ENCODE data around the gene NFIB.

DNA sequence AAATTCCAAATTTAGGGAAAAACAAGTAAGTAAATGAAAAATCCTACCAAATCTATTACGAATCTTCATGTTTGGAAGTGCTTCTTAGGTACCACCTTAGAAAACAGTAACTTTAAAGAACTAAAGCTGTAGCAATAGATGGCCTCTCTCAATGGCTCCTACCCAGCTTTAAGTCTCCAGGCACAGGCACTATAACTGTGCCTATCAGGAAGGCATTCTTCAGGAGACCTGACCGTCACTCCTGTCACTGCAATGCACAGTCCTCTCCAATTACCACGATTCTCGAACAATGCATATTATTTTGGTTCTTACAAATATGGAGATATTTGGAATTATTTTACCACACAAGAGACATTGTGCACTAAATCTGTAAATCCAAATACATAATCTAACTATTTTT, 12.9 kb downstream of the NFIB start:
- TF ChIP-seq, protein P1, sequence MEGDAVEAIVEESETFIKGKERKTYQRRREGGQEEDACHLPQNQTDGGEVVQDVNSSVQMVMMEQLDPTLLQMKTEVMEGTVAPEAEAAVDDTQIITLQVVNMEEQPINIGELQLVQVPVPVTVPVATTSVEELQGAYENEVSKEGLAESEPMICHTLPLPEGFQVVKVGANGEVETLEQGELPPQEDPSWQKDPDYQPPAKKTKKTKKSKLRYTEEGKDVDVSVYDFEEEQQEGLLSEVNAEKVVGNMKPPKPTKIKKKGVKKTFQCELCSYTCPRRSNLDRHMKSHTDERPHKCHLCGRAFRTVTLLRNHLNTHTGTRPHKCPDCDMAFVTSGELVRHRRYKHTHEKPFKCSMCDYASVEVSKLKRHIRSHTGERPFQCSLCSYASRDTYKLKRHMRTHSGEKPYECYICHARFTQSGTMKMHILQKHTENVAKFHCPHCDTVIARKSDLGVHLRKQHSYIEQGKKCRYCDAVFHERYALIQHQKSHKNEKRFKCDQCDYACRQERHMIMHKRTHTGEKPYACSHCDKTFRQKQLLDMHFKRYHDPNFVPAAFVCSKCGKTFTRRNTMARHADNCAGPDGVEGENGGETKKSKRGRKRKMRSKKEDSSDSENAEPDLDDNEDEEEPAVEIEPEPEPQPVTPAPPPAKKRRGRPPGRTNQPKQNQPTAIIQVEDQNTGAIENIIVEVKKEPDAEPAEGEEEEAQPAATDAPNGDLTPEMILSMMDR (IDR thresholded peaks at IDR 0.05) = no peak
- TF ChIP-seq, protein P2, sequence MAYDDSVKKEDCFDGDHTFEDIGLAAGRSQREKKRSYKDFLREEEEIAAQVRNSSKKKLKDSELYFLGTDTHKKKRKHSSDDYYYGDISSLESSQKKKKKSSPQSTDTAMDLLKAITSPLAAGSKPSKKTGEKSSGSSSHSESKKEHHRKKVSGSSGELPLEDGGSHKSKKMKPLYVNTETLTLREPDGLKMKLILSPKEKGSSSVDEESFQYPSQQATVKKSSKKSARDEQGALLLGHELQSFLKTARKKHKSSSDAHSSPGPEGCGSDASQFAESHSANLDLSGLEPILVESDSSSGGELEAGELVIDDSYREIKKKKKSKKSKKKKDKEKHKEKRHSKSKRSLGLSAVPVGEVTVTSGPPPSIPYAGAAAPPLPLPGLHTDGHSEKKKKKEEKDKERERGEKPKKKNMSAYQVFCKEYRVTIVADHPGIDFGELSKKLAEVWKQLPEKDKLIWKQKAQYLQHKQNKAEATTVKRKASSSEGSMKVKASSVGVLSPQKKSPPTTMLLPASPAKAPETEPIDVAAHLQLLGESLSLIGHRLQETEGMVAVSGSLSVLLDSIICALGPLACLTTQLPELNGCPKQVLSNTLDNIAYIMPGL (CRISPR knock-in tag; IDR thresholded peaks at IDR 0.05) = no peak
- TF ChIP-seq NR2C2 (CRISPR knock-in tag; IDR thresholded peaks at IDR 0.05) (no peak), ESRRA (CRISPR knock-in tag; IDR thresholded peaks at IDR 0.05; ENCODE audit: borderline replicate concordance) (no peak)
